ENCODE results near the gene TNRC6B. TPM values are rescaled to one million over a fixed set of nuclear protein-coding genes. Genes with fewer than 3 reads are reported as not detected.

TNRC6B gene
- total and polyA plus RNA-seq, 2 donors from 2014 or later = 2.7 to 63.2 TPM

- Histone ChIP-seq H3K9ac (ENCODE audit: low read length in 3 of 3) (no peak overlapping the region), H3K4me3 (ENCODE audit: low read length in 3 of 3) (no peak overlapping the region), H3K36me3 (ENCODE audit: control insufficient read depth in 2 of 3, insufficient read depth in 3 of 3, low read length in 3 of 3) (no peaks in the 10 kb centered on the region), H3K27me3 (ENCODE audit: control insufficient read depth, insufficient read depth, low read length) (no peaks in the 10 kb centered on the region), H3K27ac (ENCODE audit: low read depth in 2 of 2, low read length in 2 of 2) (no peak overlapping the region), H3K4me1 (ENCODE audit: control insufficient read depth in 2 of 3, insufficient read depth in 2 of 3, low read depth in 1 of 3, low read length in 3 of 3) (peaks cover 0 to 21% (median 11%) of the 10 kb centered on the region in 3 donors), H3K9me3 (ENCODE audit: control insufficient read depth in 2 of 3, insufficient read depth in 1 of 3, low read length in 3 of 3) (no peaks in the 10 kb centered on the region)
- FAIRE-seq (no peak), DNase-seq (no peak)
- intact Hi-C loops (cut with DNase I) = no loop called here
- no peak for TF ChIP-seq CTCF (IDR thresholded peaks at IDR 0.05; ENCODE audit: borderline replicate concordance, extremely low read depth, insufficient read depth)
These were observed 33.1 kb downstream of the TNRC6B start for GRCh38 chr22:40210818-40211217.

GRCh38 chr22:40211476-40212054 is 33.8 kb downstream of the TNRC6B start:
- FAIRE-seq (no peak), DNase-seq (no peak)
- Histone ChIP-seq H3K4me3 (ENCODE audit: low read length in 3 of 3) (no peak overlapping the region), H3K36me3 (ENCODE audit: control insufficient read depth in 2 of 3, insufficient read depth in 3 of 3, low read length in 3 of 3) (no peaks in the 10 kb centered on the region), H3K27me3 (ENCODE audit: control insufficient read depth, insufficient read depth, low read length) (no peaks in the 10 kb centered on the region), H3K4me1 (ENCODE audit: control insufficient read depth in 2 of 3, insufficient read depth in 2 of 3, low read depth in 1 of 3, low read length in 3 of 3) (peaks cover 0 to 21% (median 13%) of the 10 kb centered on the region in 3 donors), H3K27ac (ENCODE audit: low read depth in 2 of 2, low read length in 2 of 2) (no peak overlapping the region), H3K9me3 (ENCODE audit: control insufficient read depth in 2 of 3, insufficient read depth in 1 of 3, low read length in 3 of 3) (no peaks in the 10 kb centered on the region), H3K9ac (ENCODE audit: low read length in 3 of 3) (no peak overlapping the region)
- intact Hi-C loops (cut with DNase I) = no loop called here
- TF ChIP-seq CTCF (IDR thresholded peaks at IDR 0.05; ENCODE audit: borderline replicate concordance, extremely low read depth, insufficient read depth) = no peak

- intact Hi-C loops (cut with DNase I) = no loop called here
- no peak for DNase-seq
- no peak overlapping the region for H3K4me3 ChIP-seq (ENCODE audit: low read length in 3 of 3)
- no peaks in the 10 kb centered on the region for H3K27me3 ChIP-seq (ENCODE audit: control insufficient read depth, insufficient read depth, low read length)
- H3K9me3 ChIP-seq (ENCODE audit: control insufficient read depth in 2 of 3, insufficient read depth in 1 of 3, low read length in 3 of 3) = no peaks in the 10 kb centered on the region
- TF ChIP-seq CTCF (IDR thresholded peaks at IDR 0.05; ENCODE audit: borderline replicate concordance, extremely low read depth, insufficient read depth) = no peak
- peaks cover 0 to 21% (median 13%) of the 10 kb centered on the region in 3 donors for H3K4me1 ChIP-seq (ENCODE audit: control insufficient read depth in 2 of 3, insufficient read depth in 2 of 3, low read depth in 1 of 3, low read length in 3 of 3)
- H3K36me3 ChIP-seq (ENCODE audit: control insufficient read depth in 2 of 3, insufficient read depth in 3 of 3, low read length in 3 of 3) = no peaks in the 10 kb centered on the region
- no peak for FAIRE-seq
- no peak overlapping the region for H3K27ac ChIP-seq (ENCODE audit: low read depth in 2 of 2, low read length in 2 of 2)
- no peak overlapping the region for H3K9ac ChIP-seq (ENCODE audit: low read length in 3 of 3)
These were observed 34.4 kb downstream of the TNRC6B start for GRCh38 chr22:40212121-40212520.

- peak in 1 of 5 donors; percentile 40 for DNase-seq
- Histone ChIP-seq H3K9ac (ENCODE audit: low read length in 3 of 3) (no peak overlapping the region), H3K4me3 (ENCODE audit: low read length in 3 of 3) (no peak overlapping the region), H3K27me3 (ENCODE audit: control insufficient read depth, insufficient read depth, low read length) (no peaks in the 10 kb centered on the region), H3K36me3 (ENCODE audit: control insufficient read depth in 2 of 3, insufficient read depth in 3 of 3, low read length in 3 of 3) (no peaks in the 10 kb centered on the region), H3K27ac (ENCODE audit: low read depth in 2 of 2, low read length in 2 of 2) (no peak overlapping the region), H3K9me3 (ENCODE audit: control insufficient read depth in 2 of 3, insufficient read depth in 1 of 3, low read length in 3 of 3) (no peaks in the 10 kb centered on the region), H3K4me1 (ENCODE audit: control insufficient read depth in 2 of 3, insufficient read depth in 2 of 3, low read depth in 1 of 3, low read length in 3 of 3) (peaks cover 0 to 21% (median 13%) of the 10 kb centered on the region in 3 donors)
- no peak for FAIRE-seq
- intact Hi-C loops (cut with DNase I) = no loop called here
- no peak for TF ChIP-seq CTCF (IDR thresholded peaks at IDR 0.05; ENCODE audit: borderline replicate concordance, extremely low read depth, insufficient read depth)
These were observed 35.8 kb downstream of the TNRC6B start for GRCh38 chr22:40213478-40213877.
